K562 (cell line): ENCODE measurements around the gene SARS2. TPM values are rescaled to one million over a fixed set of nuclear protein-coding genes. Genes with fewer than 3 reads are reported as not detected.

Experiments
- BCOR ChIP-seq: fragments of 450-650 bp; IDR thresholded peaks from 2 replicates; pipeline ENCODE4 v1.6.1; 2016
- CREM ChIP-seq: IDR thresholded peaks from 2 replicates; pipeline ENCODE4 v1.6.1; 2014; ENCODE audit warnings: antibody characterized with exemption, low read depth
- GABPB1 ChIP-seq: sonication (generic); formaldehyde crosslinking; IDR thresholded peaks from 2 replicates; pipeline ENCODE4 v1.8.0; 2022; ENCODE audit warnings: mild to moderate bottlenecking, missing genetic modification reagents
- HDGF ChIP-seq: fragments of 450-650 bp; IDR thresholded peaks from 2 replicates; pipeline ENCODE4 v1.6.1; 2016
- MAZ ChIP-seq, 2 experiments: fragments of 450-650 bp in 1 of 2; sonication (generic) in 1 of 2; formaldehyde crosslinking; IDR thresholded peaks in 1 of 2; conservative IDR thresholded peaks in 1 of 2; 2 replicates each; pipeline versions ENCODE4 v1.4.0 to v1.5.0; 2020; ENCODE audit warnings: mild to moderate bottlenecking in 1 of 2, missing genetic modification reagents in 1 of 2
- MTA3 ChIP-seq: fragments of 450-650 bp; formaldehyde crosslinking; IDR thresholded peaks from 2 replicates; pipeline ENCODE4 v1.6.1; 2017; ENCODE audit warnings: mild to moderate bottlenecking, borderline replicate concordance
- MYNN ChIP-seq, 2 experiments: sonication (generic); formaldehyde crosslinking in 1 of 2; IDR thresholded peaks; 2 replicates each; pipeline versions ENCODE4 v1.5.0 to v1.6.1; 2016 to 2020; ENCODE audit warnings: antibody characterized with exemption in 1 of 2, missing genetic modification reagents in 1 of 2
- POLR2G ChIP-seq: fragments of 200-400 bp; formaldehyde crosslinking; IDR thresholded peaks from 2 replicates; pipeline ENCODE4 v1.6.1; 2017; ENCODE audit warnings: low read depth, mild to moderate bottlenecking, antibody characterized with exemption, low read length, moderate library complexity
- SPI1 ChIP-seq: IDR thresholded peaks from 2 replicates; pipeline ENCODE4 v1.6.1; 2011; ENCODE audit warnings: low read depth, low read length, control low read depth, borderline replicate concordance
- polyA plus RNA-seq, 8 experiments: library from polyadenylated mRNA; depleted of rRNA in 4 of 8; stranded (reverse) in 5 of 8; unstranded in 3 of 8; fragments of >200 nt; fragmentation: Nextera tagmentation in 2 of 8; fragmentation: Illumina TruSeq in 1 of 8; extraction: Ambion mirVana in 2 of 8; extraction: Trizol in 1 of 8; gene quantifications; 2 replicates each; pipeline versions ENCODE4 v1.2.1 to v1.2.3, GENCODE V29; 2011 to 2014; ENCODE audit warnings: inconsistent platforms in 1 of 8, missing spikeins in 1 of 8
- total RNA-seq, 7 experiments: library from RNA; depleted of rRNA in 6 of 7; stranded (reverse); fragments of >200 nt in 6 of 7; fragmentation: Illumina TruSeq in 2 of 7; extraction: Trizol in 2 of 7; gene quantifications; 2 replicates each; pipeline versions ENCODE4 v1.2.1 to v1.2.3, GENCODE V29; 2011 to 2021; ENCODE audit warnings: low replicate concordance in 1 of 7
- TF ChIP-seq, protein P1 (sequence below), 2 experiments: fragments of 450-650 bp in 1 of 2; sonication (generic) in 1 of 2; formaldehyde crosslinking in 1 of 2; IDR thresholded peaks; 2 replicates each; pipeline versions ENCODE4 v1.7.1 to v1.9.0; 2016 to 2022; ENCODE audit warnings: inconsistent platforms in 1 of 2, mild to moderate bottlenecking in 1 of 2, missing genetic modification reagents in 1 of 2
- TF ChIP-seq, protein P2 (sequence below): fragments of 250-450 bp; sonication (Bioruptor Pico); IDR thresholded peaks from 2 replicates; pipeline ENCODE4 v1.4.0; 2020

The SARS2 gene
- total and polyA plus RNA-seq, 9 of the 15 experiments (the other 6 are each of a cell fraction or from before 2014, with no cell fraction given) = 3.1 to 59.1 (median 31.7) TPM

- TF ChIP-seq, protein P1, sequence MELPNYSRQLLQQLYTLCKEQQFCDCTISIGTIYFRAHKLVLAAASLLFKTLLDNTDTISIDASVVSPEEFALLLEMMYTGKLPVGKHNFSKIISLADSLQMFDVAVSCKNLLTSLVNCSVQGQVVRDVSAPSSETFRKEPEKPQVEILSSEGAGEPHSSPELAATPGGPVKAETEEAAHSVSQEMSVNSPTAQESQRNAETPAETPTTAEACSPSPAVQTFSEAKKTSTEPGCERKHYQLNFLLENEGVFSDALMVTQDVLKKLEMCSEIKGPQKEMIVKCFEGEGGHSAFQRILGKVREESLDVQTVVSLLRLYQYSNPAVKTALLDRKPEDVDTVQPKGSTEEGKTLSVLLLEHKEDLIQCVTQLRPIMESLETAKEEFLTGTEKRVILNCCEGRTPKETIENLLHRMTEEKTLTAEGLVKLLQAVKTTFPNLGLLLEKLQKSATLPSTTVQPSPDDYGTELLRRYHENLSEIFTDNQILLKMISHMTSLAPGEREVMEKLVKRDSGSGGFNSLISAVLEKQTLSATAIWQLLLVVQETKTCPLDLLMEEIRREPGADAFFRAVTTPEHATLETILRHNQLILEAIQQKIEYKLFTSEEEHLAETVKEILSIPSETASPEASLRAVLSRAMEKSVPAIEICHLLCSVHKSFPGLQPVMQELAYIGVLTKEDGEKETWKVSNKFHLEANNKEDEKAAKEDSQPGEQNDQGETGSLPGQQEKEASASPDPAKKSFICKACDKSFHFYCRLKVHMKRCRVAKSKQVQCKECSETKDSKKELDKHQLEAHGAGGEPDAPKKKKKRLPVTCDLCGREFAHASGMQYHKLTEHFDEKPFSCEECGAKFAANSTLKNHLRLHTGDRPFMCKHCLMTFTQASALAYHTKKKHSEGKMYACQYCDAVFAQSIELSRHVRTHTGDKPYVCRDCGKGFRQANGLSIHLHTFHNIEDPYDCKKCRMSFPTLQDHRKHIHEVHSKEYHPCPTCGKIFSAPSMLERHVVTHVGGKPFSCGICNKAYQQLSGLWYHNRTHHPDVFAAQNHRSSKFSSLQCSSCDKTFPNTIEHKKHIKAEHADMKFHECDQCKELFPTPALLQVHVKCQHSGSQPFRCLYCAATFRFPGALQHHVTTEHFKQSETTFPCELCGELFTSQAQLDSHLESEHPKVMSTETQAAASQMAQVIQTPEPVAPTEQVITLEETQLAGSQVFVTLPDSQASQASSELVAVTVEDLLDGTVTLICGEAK (IDR thresholded peaks at IDR 0.05) = peak; percentile 76
- TF ChIP-seq, protein P1 (CRISPR knock-in tag; IDR thresholded peaks at IDR 0.05) = no peak
- TF ChIP-seq POLR2G (0 out of 2 replicates have a peak, but pooled peaks have one; percentile 42), CREM (0 out of 2 replicates have a peak, but pooled peaks have one; percentile 8), GABPB1 (CRISPR knock-in tag) (no peak), MTA3 (0 out of 2 replicates have a peak, but pooled peaks have one; percentile 20), SPI1 (peak; percentile 86; the same call in 1 of the 2 replicates), MYNN (IDR thresholded peaks at IDR 0.05) (0 out of 2 replicates have a peak, but pooled peaks have one; percentile 14), MYNN (CRISPR knock-in tag; IDR thresholded peaks at IDR 0.05) (no peak), BCOR (no peak), MAZ (CRISPR knock-in tag; conservative IDR thresholded peaks at IDR 0.05 in 1 of 2, IDR thresholded peaks at IDR 0.05 in 1 of 2) (0 out of 4 replicates have a peak, but pooled peaks of 1 of the 2 experiments have one; percentile 27), HDGF (0 out of 2 replicates have a peak, but pooled peaks have one; percentile 40)
- TF ChIP-seq, protein P2, sequence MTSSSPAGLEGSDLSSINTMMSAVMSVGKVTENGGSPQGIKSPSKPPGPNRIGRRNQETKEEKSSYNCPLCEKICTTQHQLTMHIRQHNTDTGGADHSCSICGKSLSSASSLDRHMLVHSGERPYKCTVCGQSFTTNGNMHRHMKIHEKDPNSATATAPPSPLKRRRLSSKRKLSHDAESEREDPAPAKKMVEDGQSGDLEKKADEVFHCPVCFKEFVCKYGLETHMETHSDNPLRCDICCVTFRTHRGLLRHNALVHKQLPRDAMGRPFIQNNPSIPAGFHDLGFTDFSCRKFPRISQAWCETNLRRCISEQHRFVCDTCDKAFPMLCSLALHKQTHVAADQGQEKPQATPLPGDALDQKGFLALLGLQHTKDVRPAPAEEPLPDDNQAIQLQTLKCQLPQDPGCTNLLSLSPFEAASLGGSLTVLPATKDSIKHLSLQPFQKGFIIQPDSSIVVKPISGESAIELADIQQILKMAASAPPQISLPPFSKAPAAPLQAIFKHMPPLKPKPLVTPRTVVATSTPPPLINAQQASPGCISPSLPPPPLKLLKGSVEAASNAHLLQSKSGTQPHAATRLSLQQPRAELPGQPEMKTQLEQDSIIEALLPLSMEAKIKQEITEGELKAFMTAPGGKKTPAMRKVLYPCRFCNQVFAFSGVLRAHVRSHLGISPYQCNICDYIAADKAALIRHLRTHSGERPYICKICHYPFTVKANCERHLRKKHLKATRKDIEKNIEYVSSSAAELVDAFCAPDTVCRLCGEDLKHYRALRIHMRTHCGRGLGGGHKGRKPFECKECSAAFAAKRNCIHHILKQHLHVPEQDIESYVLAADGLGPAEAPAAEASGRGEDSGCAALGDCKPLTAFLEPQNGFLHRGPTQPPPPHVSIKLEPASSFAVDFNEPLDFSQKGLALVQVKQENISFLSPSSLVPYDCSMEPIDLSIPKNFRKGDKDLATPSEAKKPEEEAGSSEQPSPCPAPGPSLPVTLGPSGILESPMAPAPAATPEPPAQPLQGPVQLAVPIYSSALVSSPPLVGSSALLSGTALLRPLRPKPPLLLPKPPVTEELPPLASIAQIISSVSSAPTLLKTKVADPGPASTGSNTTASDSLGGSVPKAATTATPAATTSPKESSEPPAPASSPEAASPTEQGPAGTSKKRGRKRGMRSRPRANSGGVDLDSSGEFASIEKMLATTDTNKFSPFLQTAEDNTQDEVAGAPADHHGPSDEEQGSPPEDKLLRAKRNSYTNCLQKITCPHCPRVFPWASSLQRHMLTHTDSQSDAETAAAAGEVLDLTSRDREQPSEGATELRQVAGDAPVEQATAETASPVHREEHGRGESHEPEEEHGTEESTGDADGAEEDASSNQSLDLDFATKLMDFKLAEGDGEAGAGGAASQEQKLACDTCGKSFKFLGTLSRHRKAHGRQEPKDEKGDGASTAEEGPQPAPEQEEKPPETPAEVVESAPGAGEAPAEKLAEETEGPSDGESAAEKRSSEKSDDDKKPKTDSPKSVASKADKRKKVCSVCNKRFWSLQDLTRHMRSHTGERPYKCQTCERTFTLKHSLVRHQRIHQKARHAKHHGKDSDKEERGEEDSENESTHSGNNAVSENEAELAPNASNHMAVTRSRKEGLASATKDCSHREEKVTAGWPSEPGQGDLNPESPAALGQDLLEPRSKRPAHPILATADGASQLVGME (CRISPR knock-in tag) = 0 out of 2 replicates have a peak, but pooled peaks have one; percentile 57
Observed at GRCh38 chr19:38877781-38878574, 52.6 kb downstream of the SARS2 start, which contains the start of gene RINL (continued).
